OCI-LY7 (cell line): ENCODE data around the gene GSTM1. TPM values are rescaled to one million over a fixed set of nuclear protein-coding genes. Genes with fewer than 3 reads are reported as not detected.

ENCODE experiments used
- BruUV-seq: library from RNA; stranded (reverse); fragments of 400-500 nt; replicated peaks from 2 replicates; lab custom pipeline; 2021; lab: Mats Ljungman, UMichigan
- CTCF ChIA-PET: fragments of 300-600 bp; sonication (Branson Sonifier 250); formaldehyde crosslinking; loops from one replicate; lab custom pipeline; 2022; ENCODE audit warnings: antibody characterized with exemption; ENCODE audit not compliant: unreplicated experiment; lab: Charles Lee
- POLR2A ChIA-PET: fragments of 300-600 bp; sonication (Branson Sonifier 250); formaldehyde crosslinking; loops from one replicate; lab custom pipeline; 2022; ENCODE audit warnings: antibody characterized with exemption; lab: Charles Lee
- DNase-seq: peaks from one replicate; pipeline ENCODE4 v3.0.0-alpha.2; 2015; ENCODE audit warnings: low spot score
- H2AFZ ChIP-seq: fragments of 200-600 bp; sonication (generic), shearing (Covaris generic); 2 replicates; pipeline ENCODE4 v1.6.1; 2014; ENCODE audit warnings: mild to moderate bottlenecking, antibody characterized with exemption, low read length, moderate library complexity
- H3K27ac ChIP-seq: fragments of 200-600 bp; sonication (generic); 2 replicates; pipeline ENCODE4 v1.5.1; 2014; ENCODE audit warnings: mixed run types, low read depth, mild to moderate bottlenecking, moderate library complexity, low read length, inconsistent platforms; ENCODE audit not compliant: poor library complexity, severe bottlenecking
- H3K36me3 ChIP-seq: fragments of 200-600 bp; sonication (generic); 2 replicates; pipeline ENCODE4 v1.6.1; 2014; ENCODE audit warnings: mild to moderate bottlenecking, antibody characterized with exemption, low read length, moderate library complexity, mixed read lengths; ENCODE audit not compliant: insufficient read depth
- H3K4me1 ChIP-seq: fragments of 200-600 bp; sonication (generic); 2 replicates; pipeline ENCODE4 v1.5.1; 2014; ENCODE audit warnings: mild to moderate bottlenecking, low read length; ENCODE audit not compliant: insufficient read depth, poor library complexity, severe bottlenecking
- H3K4me2 ChIP-seq: fragments of 200-600 bp; sonication (generic); 2 replicates; pipeline ENCODE4 v1.6.1; 2014; ENCODE audit warnings: mild to moderate bottlenecking, low read length
- H3K4me3 ChIP-seq: fragments of 200-600 bp; sonication (generic); 2 replicates; pipeline ENCODE4 v1.5.1; 2014; ENCODE audit warnings: mild to moderate bottlenecking, low read depth, low read length; ENCODE audit not compliant: poor library complexity, severe bottlenecking
- H3K79me2 ChIP-seq: fragments of 200-600 bp; sonication (generic); 2 replicates; pipeline ENCODE4 v1.6.1; 2016; ENCODE audit warnings: low read depth, mild to moderate bottlenecking, low read length, moderate library complexity, mixed read lengths; ENCODE audit not compliant: insufficient read depth
- H3K9me2 ChIP-seq: fragments of 200-600 bp; sonication (generic); 2 replicates; pipeline ENCODE4 v1.6.1; 2016; ENCODE audit warnings: mild to moderate bottlenecking, low read length, mixed read lengths; ENCODE audit not compliant: insufficient read depth
- H3K9me3 ChIP-seq: fragments of 200-600 bp; sonication (generic); 2 replicates; pipeline ENCODE4 v1.6.1; 2014; ENCODE audit warnings: mild to moderate bottlenecking, mixed run types, low read length, mixed read lengths
- H4K20me1 ChIP-seq: fragments of 200-600 bp; sonication (generic); 2 replicates; pipeline ENCODE4 v1.6.1; 2014; ENCODE audit warnings: mild to moderate bottlenecking, antibody characterized with exemption, low read length, moderate library complexity, mixed read lengths; ENCODE audit not compliant: insufficient read depth
- CTCF ChIP-seq: fragments of 200-600 bp; sonication (generic); conservative IDR thresholded peaks from 2 replicates; pipeline ENCODE4 v1.5.1; 2014; ENCODE audit warnings: mild to moderate bottlenecking, antibody characterized with exemption, low read length, moderate library complexity, mixed read lengths
- EZH2phosphoT487 ChIP-seq: fragments of 200-600 bp; sonication (generic); IDR thresholded peaks from 2 replicates; pipeline ENCODE4 v1.6.1; 2018; ENCODE audit warnings: low read depth, borderline replicate concordance, mild to moderate bottlenecking, mixed run types, antibody characterized with exemption, low read length, moderate library complexity, mixed read lengths
- intact Hi-C: fragments of 100-400 bp; cut with micrococcal nuclease; formaldehyde crosslinking; loops from one replicate; pipeline ENCODE4 v1.10.0; 2022; ENCODE audit not compliant: unreplicated experiment
- total RNA-seq, 2 experiments: library from RNA; depleted of rRNA in 1 of 2; stranded (reverse); fragments of >200 nt in 1 of 2; shearing (Covaris generic) in 1 of 2; gene quantifications; 2 replicates each; pipeline ENCODE4 v1.2.3, GENCODE V29; 2014 to 2022

The GSTM1 gene
- total RNA-seq, 2 experiments from 2014 or later = not detected

GRCh38 chr1:109716121-109716520, 28.5 kb downstream of the GSTM1 start:
- TF ChIP-seq CTCF (no peak), EZH2phosphoT487 (no peak)
- Histone ChIP-seq H3K79me2 (no peaks in the 10 kb centered on the region), H2AFZ (no peak overlapping the region), H3K9me2 (no peaks in the 10 kb centered on the region), H3K4me2 (no peak overlapping the region), H3K27ac (no peak overlapping the region), H4K20me1 (no peaks in the 10 kb centered on the region), H3K4me3 (no peak overlapping the region), H3K4me1 (no peaks in the 10 kb centered on the region), H3K9me3 (no peaks in the 10 kb centered on the region), H3K36me3 (no peaks in the 10 kb centered on the region)
- ChIA-PET POLR2A (no interaction called here), CTCF (no interaction called here)
- DNase-seq = no peak
- BruUV-seq = no TSS peak
- intact Hi-C loops = no loop called here

GRCh38 chr1:109716570-109717090, 29.0 kb downstream of the GSTM1 start:
- no peak for DNase-seq
- POLR2A ChIA-PET = no interaction called here
- BruUV-seq = no TSS peak

More at GRCh38 chr1:109716570-109717090, 29.0 kb downstream of the GSTM1 start:
- Histone ChIP-seq H3K4me2 (no peak overlapping the region), H3K9me2 (no peaks in the 10 kb centered on the region), H3K4me1 (no peaks in the 10 kb centered on the region), H4K20me1 (no peaks in the 10 kb centered on the region), H3K36me3 (no peaks in the 10 kb centered on the region), H3K27ac (no peak overlapping the region), H2AFZ (no peak overlapping the region), H3K4me3 (no peak overlapping the region), H3K79me2 (no peaks in the 10 kb centered on the region), H3K9me3 (no peaks in the 10 kb centered on the region)
- CTCF ChIA-PET = no interaction called here
- TF ChIP-seq CTCF (no peak), EZH2phosphoT487 (no peak)
- intact Hi-C loops = no loop called here
